Spleen (tissue), 7 donors: ENCODE results near the gene EFNA2.

Source experiments
- CTCF ChIP-seq, 11 experiments: fragments of 200-600 bp in 7 of 11; fragments of 450-650 bp in 4 of 11; sonication (generic) in 4 of 11; IDR thresholded peaks in 8 of 11; conservative IDR thresholded peaks in 3 of 11; 1 replicate in 7 of 11; 2 replicates in 4 of 11; pipeline versions ENCODE4 v1.4.0 to v1.8.0; 2016 to 2021; ENCODE audit warnings: antibody characterized with exemption in 11 of 11, inconsistent platforms in 4 of 11, mild to moderate bottlenecking in 1 of 11
- POLR2A ChIP-seq, 3 donors: fragments of 450-650 bp; IDR thresholded peaks; one replicate each; pipeline ENCODE4 v1.5.1; 2017; ENCODE audit warnings: antibody characterized with exemption in 3 of 3, mild to moderate bottlenecking in 1 of 3
- donor health status: DM: no; HTN: no; CAD: no; lungs with moderate emphysema.
- donor health status: DM: no; HTN: no; CAD: no.
- donor health status: DM: no; HTN: no; CAD: no.

- TF ChIP-seq CTCF (IDR thresholded peaks at IDR 0.05 in 8 of 11, conservative IDR thresholded peaks at IDR 0.05 in 3 of 11) (no peak), POLR2A (IDR thresholded peaks at IDR 0.05) (no peak)
Observed at GRCh38 chr19:1307320-1307719, 21.6 kb downstream of the EFNA2 start.
